Superior temporal gyrus (tissue), 1 donor: ENCODE results near the gene PHACTR3.

Source experiments
- DNase-seq: peaks from one replicate; pipeline ENCODE4 v3.0.0-alpha.2; 2016; ENCODE audit errors: extremely low spot score

Gene PHACTR3

GRCh38 chr20:59696476-59696875, 92.1 kb downstream of the PHACTR3 start:
- no peak for DNase-seq

GRCh38 chr20:59697068-59697467, 92.7 kb downstream of the PHACTR3 start:
- no peak for DNase-seq

GRCh38 chr20:59698598-59698997, 94.3 kb downstream of the PHACTR3 start:
- DNase-seq: no peak

- DNase-seq: no peak
Measured at GRCh38 chr20:59701236-59701635, 96.9 kb downstream of the PHACTR3 start.

- no peak for DNase-seq
Measured at GRCh38 chr20:59703046-59703445, 98.7 kb downstream of the PHACTR3 start.

GRCh38 chr20:59705651-59706399, 101.5 kb downstream of the PHACTR3 start:
- DNase-seq: no peak

- no peak for DNase-seq
Measured at GRCh38 chr20:59706400-59706693, 102.0 kb downstream of the PHACTR3 start.

- DNase-seq: no peak
Measured at GRCh38 chr20:59708326-59708725, 104.0 kb downstream of the PHACTR3 start.

- no peak for DNase-seq
Measured at GRCh38 chr20:59709636-59710035, 105.3 kb downstream of the PHACTR3 start.

- no peak for DNase-seq
Measured at GRCh38 chr20:59718071-59718470, 113.7 kb downstream of the PHACTR3 start.

GRCh38 chr20:59718751-59719150, 114.4 kb downstream of the PHACTR3 start:
- DNase-seq: no peak

- DNase-seq: no peak
Measured at GRCh38 chr20:59720013-59720412, 115.7 kb downstream of the PHACTR3 start.

GRCh38 chr20:59721386-59721785, 117.0 kb downstream of the PHACTR3 start:
- no peak for DNase-seq

- no peak for DNase-seq
Measured at GRCh38 chr20:59723108-59723500, 118.8 kb downstream of the PHACTR3 start.

GRCh38 chr20:59723607-59724456, 119.5 kb downstream of the PHACTR3 start:
- DNase-seq: no peak

- DNase-seq: no peak
Measured at GRCh38 chr20:59724457-59725366, 120.4 kb downstream of the PHACTR3 start.

GRCh38 chr20:59725476-59726280, 121.3 kb downstream of the PHACTR3 start:
- no peak for DNase-seq

GRCh38 chr20:59726281-59726595, 121.9 kb downstream of the PHACTR3 start:
- DNase-seq: no peak

- DNase-seq: no peak
Measured at GRCh38 chr20:59728722-59729430, 124.5 kb downstream of the PHACTR3 start.

GRCh38 chr20:59729506-59729905, 125.2 kb downstream of the PHACTR3 start:
- DNase-seq: no peak

GRCh38 chr20:59730722-59731121, 126.4 kb downstream of the PHACTR3 start:
- DNase-seq: no peak
